Astrocyte of the hippocampus (primary cell): Measurements from ENCODE around the gene CREBRF.
A peak's percentile ranks its signal among the peaks of the same experiment; 100 is the strongest.
"Not testable (repeated sequence)": the region's sequence is repeated elsewhere in the genome, so short reads cannot be mapped to it uniquely, and the experiment has no call there.

Source experiments
- DNase-seq: peaks from one replicate; pipeline ENCODE4 v3.0.0; 2011; ENCODE audit warnings: low read depth, low spot score

Gene CREBRF

GRCh38 chr5:173035904-173036707 is 20.0 kb upstream of the CREBRF start:
- DNase-seq: no peak

- no peak for DNase-seq
Measured at GRCh38 chr5:173039188-173039587, 17.0 kb upstream of the CREBRF start.

GRCh38 chr5:173039964-173040363 is 16.2 kb upstream of the CREBRF start:
- DNase-seq: no peak

- DNase-seq: no peak
Measured at GRCh38 chr5:173041881-173042762, 14.0 kb upstream of the CREBRF start.

GRCh38 chr5:173042763-173043107 is 13.4 kb upstream of the CREBRF start:
- DNase-seq: no peak

- DNase-seq: no peak
Measured at GRCh38 chr5:173045474-173045873, 10.7 kb upstream of the CREBRF start.

- not testable (repeated sequence) for DNase-seq
Measured at GRCh38 chr5:173047096-173047837, 8.9 kb upstream of the CREBRF start.

GRCh38 chr5:173047838-173048105 is 8.4 kb upstream of the CREBRF start:
- no peak for DNase-seq

GRCh38 chr5:173050791-173051190 is 5.4 kb upstream of the CREBRF start:
- no peak for DNase-seq

- DNase-seq: no peak
Measured at GRCh38 chr5:173051746-173052145, 4.4 kb upstream of the CREBRF start.

GRCh38 chr5:173053041-173053440 is 3.1 kb upstream of the CREBRF start:
- DNase-seq: no peak

- no peak for DNase-seq
Measured at GRCh38 chr5:173055042-173055721, 970 bp upstream of the CREBRF start.

- DNase-seq: no peak
Measured at GRCh38 chr5:173055722-173055982, 500 bp upstream of the CREBRF start.

- no peak for DNase-seq
Measured at GRCh38 chr5:173056783-173057061, 570 bp downstream of the CREBRF start.

- peak; percentile 100 for DNase-seq
Measured at GRCh38 chr5:173057062-173057924, 1.1 kb downstream of the CREBRF start.

GRCh38 chr5:173062141-173062540 is 6.0 kb downstream of the CREBRF start:
- no peak for DNase-seq

- DNase-seq: no peak
Measured at GRCh38 chr5:173065155-173065554, 9.0 kb downstream of the CREBRF start.

- no peak for DNase-seq
Measured at GRCh38 chr5:173069671-173070070, 13.5 kb downstream of the CREBRF start.

- DNase-seq: no peak
Measured at GRCh38 chr5:173075137-173075843, 19.1 kb downstream of the CREBRF start.

GRCh38 chr5:173075970-173076369 is 19.8 kb downstream of the CREBRF start:
- no peak for DNase-seq

GRCh38 chr5:173076471-173076870 is 20.3 kb downstream of the CREBRF start:
- DNase-seq: not testable (repeated sequence)
